Activated T-helper 2 cell treated with anti-CD3 and anti-CD28 coated beads, Interferon-gamma antibody, Interleukin-2, Interleukin-4, amounts not matched to agents 10 μg/mL and 5 μg/mL and 100 μg/mL, durations not matched to agents 14 hours and 24 hours and 36 hours (primary cell): ENCODE measurements around the gene HAPSTR1. TPM values are rescaled to one million over a fixed set of nuclear protein-coding genes. Genes with fewer than 3 reads are reported as not detected.
A peak's percentile ranks its signal among the peaks of the same experiment; 100 is the strongest.

ENCODE experiments used
- DNase-seq: peaks from one replicate; pipeline ENCODE4 v3.0.0; 2021; ENCODE audit warnings: low spot score
- H3K27ac Mint-ChIP-seq: one replicate; pipeline ENCODE4 v1.8.0; 2021; ENCODE audit warnings: mixed read lengths
- H3K27me3 Mint-ChIP-seq: one replicate; pipeline ENCODE4 v1.8.0; 2021; ENCODE audit warnings: low read depth, mixed read lengths
- H3K36me3 Mint-ChIP-seq: one replicate; pipeline ENCODE4 v1.8.0; 2021; ENCODE audit warnings: low read depth, mixed read lengths
- H3K4me1 Mint-ChIP-seq: one replicate; pipeline ENCODE4 v1.8.0; 2021; ENCODE audit warnings: low read depth, mixed read lengths
- H3K4me3 Mint-ChIP-seq: one replicate; pipeline ENCODE4 v1.8.0; 2021; ENCODE audit warnings: low read depth, mild to moderate bottlenecking, moderate library complexity, mixed read lengths
- H3K9me3 Mint-ChIP-seq: one replicate; pipeline ENCODE4 v1.8.0; 2021; ENCODE audit warnings: mixed read lengths
- intact Hi-C: fragments of 100-400 bp; cut with micrococcal nuclease; formaldehyde crosslinking; loops from one replicate; pipeline ENCODE4 v1.15.1; 2023
- total RNA-seq: library from RNA; stranded (reverse); gene quantifications from 2 replicates; pipeline ENCODE4 v1.2.3, GENCODE V29; 2022

Gene HAPSTR1
- total RNA-seq, 1 donor from 2014 or later = 54.5 TPM

DNA sequence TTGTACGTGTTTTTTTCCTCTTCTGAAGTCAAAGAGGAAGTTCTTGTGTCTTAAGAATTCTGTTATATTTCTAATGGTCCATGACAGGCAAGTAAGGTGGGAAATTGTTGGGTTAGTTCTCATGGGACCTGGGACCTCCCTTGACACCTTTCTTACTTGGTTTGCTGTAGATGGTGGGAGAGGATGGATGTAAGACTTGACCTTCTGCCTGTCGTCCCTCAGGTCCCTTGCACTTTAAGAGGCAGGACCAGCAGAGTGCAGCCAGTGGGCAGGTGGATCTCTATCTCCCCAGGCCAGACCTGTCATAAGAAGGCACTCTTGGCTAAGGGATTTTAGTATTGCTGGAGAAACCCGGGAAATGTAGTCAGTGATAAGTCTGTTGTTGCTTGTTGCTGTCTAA lies 12.1 kb downstream of the HAPSTR1 start:
- Mint-ChIP-seq H3K4me3 (no peak overlapping the region), H3K36me3 (peaks cover 93% of the 10 kb centered on the region), H3K27me3 (no peaks in the 10 kb centered on the region), H3K9me3 (no peaks in the 10 kb centered on the region), H3K27ac (peak overlapping the region; percentile 66), H3K4me1 (peaks cover 77% of the 10 kb centered on the region)
- no peak for DNase-seq
- intact Hi-C loops = no loop called here

DNA sequence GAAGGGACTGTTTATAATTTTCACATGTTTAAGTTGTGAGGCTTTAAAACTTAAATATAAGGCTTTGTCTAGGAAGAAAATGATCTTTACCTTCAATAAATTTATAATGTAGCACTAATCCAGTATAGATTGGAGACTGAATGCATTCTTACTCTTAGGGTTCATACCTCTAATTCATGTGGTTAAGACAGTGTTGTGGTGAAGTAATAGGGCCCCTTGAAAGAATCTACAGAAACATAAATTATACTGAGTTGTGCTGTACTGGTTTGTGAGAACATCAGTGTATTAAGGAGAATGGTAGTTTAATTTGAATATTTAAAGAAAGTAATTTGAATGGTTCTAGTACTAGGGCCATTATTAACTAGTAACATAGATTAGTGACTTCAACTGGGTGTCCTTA lies 13.7 kb downstream of the HAPSTR1 start:
- DNase-seq = no peak
- Mint-ChIP-seq H3K27me3 (no peaks in the 10 kb centered on the region), H3K9me3 (no peaks in the 10 kb centered on the region), H3K36me3 (peaks cover 96% of the 10 kb centered on the region), H3K4me1 (peaks cover 74% of the 10 kb centered on the region), H3K27ac (no peak overlapping the region), H3K4me3 (no peak overlapping the region)
- intact Hi-C loops = no loop called here

DNA sequence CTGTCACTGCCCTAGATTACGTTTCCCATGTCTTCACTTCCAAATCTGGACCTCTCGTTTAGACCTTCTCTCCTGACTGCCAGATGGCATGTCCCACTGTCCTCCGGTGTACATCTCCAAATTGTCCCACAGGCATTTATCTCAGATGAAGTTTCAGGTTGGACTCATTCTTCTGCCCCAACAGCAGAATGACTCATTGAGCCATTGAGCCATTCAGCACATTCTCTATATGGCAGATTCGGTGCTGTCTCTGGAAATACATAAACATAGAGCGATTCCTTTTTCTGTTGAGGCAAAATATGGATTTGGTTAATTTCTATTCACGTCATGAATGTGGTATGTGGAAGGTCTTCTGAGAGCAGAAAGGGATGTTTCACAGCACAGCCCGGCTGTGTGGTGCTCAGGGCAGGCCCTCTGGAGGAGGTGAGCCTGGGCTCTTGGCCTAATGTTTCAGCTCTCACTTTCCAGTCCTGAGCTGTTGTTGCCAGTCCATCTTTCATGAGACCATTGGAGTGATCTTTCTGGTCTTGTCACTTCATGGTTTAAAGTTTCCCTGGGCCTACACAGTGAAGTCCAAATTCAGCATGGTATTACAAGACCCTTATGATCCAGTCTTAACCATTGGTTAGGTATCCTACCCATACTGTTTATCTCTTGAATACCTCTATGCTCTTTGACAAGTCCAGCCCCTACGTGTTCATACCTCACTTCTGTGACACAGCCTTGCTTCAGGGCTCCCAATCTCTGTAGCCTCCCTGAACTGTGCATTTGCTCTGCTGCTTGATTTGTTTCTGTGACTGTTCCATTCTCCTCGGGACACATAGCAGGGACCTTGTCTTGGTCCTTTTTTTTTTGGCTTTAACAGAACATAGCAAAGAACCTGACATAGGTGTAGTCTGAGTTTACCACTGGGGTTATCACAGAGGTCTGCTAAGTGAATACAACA lies 15.9 kb downstream of the HAPSTR1 start:
- H3K4me3 Mint-ChIP-seq = no peak overlapping the region
- H3K27ac Mint-ChIP-seq = peak overlapping the region; percentile 72
- intact Hi-C loops = no loop called here
- no peak for DNase-seq
- H3K9me3 Mint-ChIP-seq = no peaks in the 10 kb centered on the region
- H3K4me1 Mint-ChIP-seq = peaks cover 67% of the 10 kb centered on the region
- peaks cover 90% of the 10 kb centered on the region for H3K36me3 Mint-ChIP-seq
- H3K27me3 Mint-ChIP-seq = no peaks in the 10 kb centered on the region

DNA sequence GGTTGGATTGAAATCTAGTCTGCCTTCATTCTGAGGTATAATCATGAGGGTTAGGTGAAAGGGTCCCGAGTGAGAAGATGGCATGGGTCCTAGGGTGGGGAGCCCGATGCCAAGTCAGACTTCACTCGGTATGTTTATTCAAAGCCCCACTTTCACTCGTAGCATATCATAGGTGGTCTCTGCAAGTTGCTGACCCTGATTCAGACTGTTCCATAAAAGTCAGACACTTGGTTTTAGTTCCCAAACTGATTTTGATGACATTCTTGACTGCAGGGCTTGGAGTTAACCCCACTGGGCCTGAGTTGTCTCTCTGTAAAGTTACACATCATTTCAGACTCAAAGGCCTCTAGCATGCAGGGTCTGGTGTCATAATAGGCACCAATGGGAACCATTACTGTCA lies 17.8 kb downstream of the HAPSTR1 start:
- Mint-ChIP-seq H3K36me3 (peaks cover 89% of the 10 kb centered on the region), H3K27me3 (no peaks in the 10 kb centered on the region), H3K4me1 (peaks cover 71% of the 10 kb centered on the region), H3K27ac (peak overlapping the region; percentile 57), H3K4me3 (no peak overlapping the region), H3K9me3 (no peaks in the 10 kb centered on the region)
- intact Hi-C loops = no loop called here
- DNase-seq = no peak

DNA sequence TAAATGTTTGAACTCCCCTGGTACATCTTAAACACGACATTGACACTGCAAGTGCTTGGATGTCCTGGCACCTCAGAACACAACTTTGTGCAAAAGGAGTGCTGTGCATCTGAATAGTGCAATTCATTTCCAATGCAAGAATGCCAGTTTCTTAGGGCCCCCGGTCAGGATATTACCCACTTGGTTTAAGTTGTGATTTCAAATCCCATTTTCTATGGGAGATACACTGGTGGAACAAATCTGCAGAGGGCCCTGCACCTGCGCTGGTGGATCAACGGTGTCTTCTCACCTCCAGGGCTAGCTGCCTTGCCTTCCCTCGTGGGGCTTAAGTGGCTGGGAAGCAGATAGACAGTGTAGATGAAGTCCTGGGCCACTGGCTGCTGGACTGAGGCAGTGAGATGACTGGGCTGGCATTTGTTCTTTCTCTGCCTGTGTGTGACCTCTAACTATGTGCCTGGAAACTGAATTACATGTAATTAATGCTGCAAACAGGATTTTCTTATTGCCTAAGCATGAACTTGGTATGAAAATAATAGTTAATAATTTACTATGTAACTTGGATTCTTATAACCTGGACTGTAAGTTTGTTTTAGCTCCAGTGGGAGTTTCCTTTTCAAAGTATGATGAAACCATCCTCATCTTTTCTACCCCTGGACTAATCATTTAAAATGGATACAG lies 20.9 kb downstream of the HAPSTR1 start:
- Mint-ChIP-seq H3K9me3 (no peaks in the 10 kb centered on the region), H3K27me3 (no peaks in the 10 kb centered on the region), H3K27ac (no peak overlapping the region), H3K4me1 (peaks cover 61% of the 10 kb centered on the region), H3K36me3 (peaks cover 90% of the 10 kb centered on the region), H3K4me3 (no peak overlapping the region)
- DNase-seq = no peak
- intact Hi-C loops = no loop called here

DNA sequence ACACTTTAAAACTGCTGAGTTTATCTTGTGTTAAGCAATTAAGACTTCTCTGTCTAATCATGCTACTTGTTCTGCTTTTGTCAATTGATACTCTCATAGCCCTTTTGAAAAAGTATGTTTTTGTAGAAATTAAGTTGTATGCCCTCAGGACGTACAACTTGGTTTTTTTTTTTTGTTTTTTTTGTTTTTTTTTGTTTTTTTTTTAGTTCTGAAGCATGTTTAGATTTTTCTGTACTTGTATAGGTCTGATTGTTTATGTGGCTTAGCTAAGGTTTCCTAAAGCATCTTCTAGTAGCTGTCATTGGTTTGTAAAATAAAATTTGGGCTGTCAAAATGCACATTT lies 21.4 kb downstream of the HAPSTR1 start:
- Mint-ChIP-seq H3K27ac (no peak overlapping the region), H3K4me3 (no peak overlapping the region), H3K9me3 (no peaks in the 10 kb centered on the region), H3K4me1 (peaks cover 61% of the 10 kb centered on the region), H3K36me3 (peaks cover 90% of the 10 kb centered on the region), H3K27me3 (no peaks in the 10 kb centered on the region)
- no peak for DNase-seq
- intact Hi-C loops = no loop called here

DNA sequence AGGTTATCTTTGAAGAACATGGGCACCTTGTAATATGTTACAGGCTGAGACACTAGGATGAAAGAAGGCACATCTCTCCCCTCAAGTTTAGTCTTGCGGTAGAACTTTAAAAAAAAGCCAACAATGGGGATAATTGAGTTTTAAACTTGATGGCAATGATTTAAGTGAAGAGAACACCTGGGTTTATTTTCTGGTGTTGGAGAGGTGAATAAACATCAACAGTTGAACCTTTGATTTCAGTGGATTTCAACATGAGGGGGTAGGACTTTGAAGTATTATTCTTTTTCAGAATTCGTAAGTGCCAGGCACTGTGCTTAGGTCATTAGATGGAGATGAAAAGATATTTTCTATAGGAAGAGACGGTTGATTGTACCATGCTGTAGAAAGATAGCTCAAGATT lies 22.3 kb downstream of the HAPSTR1 start:
- Mint-ChIP-seq H3K36me3 (peaks cover 91% of the 10 kb centered on the region), H3K27ac (peak overlapping the region; percentile 35), H3K4me3 (no peak overlapping the region), H3K27me3 (no peaks in the 10 kb centered on the region), H3K4me1 (peaks cover 57% of the 10 kb centered on the region), H3K9me3 (no peaks in the 10 kb centered on the region)
- no peak for DNase-seq
- intact Hi-C loops = no loop called here

DNA sequence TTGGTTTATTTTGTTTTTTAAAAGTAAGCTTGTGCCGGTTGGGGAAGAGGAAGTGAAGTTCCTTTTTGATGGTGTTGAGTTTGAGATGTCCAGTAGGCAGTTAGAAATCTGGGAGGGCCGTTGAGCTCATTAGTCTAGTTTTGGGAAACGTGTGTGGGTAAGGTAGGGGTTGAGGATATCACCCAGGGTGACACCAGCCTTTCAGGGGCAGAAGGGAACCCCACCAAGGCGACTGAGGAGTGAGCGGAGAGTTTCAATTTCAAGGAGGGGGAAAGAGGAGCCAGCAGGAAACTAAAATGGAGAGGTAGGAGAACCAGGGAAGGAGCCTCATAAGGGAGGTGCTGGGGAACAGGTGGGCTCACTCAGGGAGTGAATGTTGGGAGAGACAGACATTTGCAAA lies 22.7 kb downstream of the HAPSTR1 start:
- Mint-ChIP-seq H3K4me3 (no peak overlapping the region), H3K27ac (peak overlapping the region; percentile 35), H3K27me3 (no peaks in the 10 kb centered on the region), H3K4me1 (peaks cover 53% of the 10 kb centered on the region), H3K9me3 (no peaks in the 10 kb centered on the region), H3K36me3 (peaks cover 91% of the 10 kb centered on the region)
- DNase-seq = no peak
- intact Hi-C loops = no loop called here

DNA sequence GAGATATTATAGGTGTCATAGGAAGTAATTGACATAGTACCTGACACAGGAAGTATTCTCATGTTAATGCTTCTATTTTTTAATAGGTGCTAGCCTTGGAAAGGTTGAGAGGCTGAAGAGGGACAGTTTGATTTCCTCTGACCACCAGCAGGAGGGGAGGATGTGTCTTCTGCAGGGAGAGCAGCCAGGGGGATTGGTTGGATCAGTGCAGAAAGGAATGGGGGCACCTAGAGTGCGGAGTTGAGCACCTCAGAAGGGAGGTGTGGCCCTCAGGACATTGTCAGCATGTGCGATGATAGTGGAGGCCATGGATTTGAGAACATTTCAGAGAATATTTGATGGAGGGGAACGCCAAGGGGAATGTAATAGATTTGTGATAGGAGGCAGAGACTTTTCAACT lies 23.4 kb downstream of the HAPSTR1 start:
- Mint-ChIP-seq H3K4me1 (peaks cover 50% of the 10 kb centered on the region), H3K27me3 (no peaks in the 10 kb centered on the region), H3K27ac (peak overlapping the region; percentile 14), H3K9me3 (no peaks in the 10 kb centered on the region), H3K36me3 (peaks cover 88% of the 10 kb centered on the region), H3K4me3 (no peak overlapping the region)
- intact Hi-C loops = no loop called here
- DNase-seq = no peak

DNA sequence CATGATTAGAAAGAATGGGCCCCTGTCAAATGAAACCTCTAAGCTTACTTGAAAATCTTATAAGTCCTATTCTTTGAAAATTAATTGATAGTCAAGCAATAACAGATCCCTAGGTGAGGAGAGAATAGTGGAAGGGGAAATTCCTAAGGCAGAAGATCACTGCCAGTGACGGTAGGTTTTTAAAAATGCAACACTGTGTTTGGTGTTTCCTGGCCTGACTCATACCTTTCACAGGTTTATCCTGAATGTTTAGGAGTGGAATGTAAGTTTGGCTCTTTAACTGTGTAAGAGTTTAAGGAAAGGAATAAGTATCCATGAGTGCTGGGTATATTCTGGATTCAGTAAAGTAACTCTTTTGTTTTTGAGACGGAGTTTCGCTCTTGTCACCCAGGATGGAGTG lies 23.8 kb downstream of the HAPSTR1 start:
- Mint-ChIP-seq H3K4me1 (peaks cover 46% of the 10 kb centered on the region), H3K27ac (no peak overlapping the region), H3K27me3 (no peaks in the 10 kb centered on the region), H3K9me3 (no peaks in the 10 kb centered on the region), H3K4me3 (no peak overlapping the region), H3K36me3 (peaks cover 88% of the 10 kb centered on the region)
- intact Hi-C loops = no loop called here
- DNase-seq = no peak

DNA sequence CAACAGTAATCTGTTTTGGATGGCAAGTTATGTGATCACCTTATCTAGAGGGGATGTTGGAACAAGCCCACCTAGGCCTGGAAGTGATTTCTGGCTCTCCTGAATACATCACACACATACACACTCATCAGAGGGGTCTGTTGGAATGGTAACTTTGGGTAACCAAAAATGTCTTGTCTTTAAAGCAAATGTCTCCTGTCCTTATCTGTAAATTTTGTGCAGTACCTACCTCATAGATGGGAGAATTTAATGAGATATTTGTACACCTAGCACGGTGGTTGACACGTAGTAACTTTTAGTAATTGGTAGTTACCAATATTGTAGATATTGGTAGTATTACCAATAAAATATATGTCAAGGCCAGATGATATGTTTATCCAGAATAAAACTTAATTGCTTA lies 24.7 kb downstream of the HAPSTR1 start:
- intact Hi-C loops = no loop called here
- peaks cover 83% of the 10 kb centered on the region for H3K36me3 Mint-ChIP-seq
- no peaks in the 10 kb centered on the region for H3K9me3 Mint-ChIP-seq
- H3K4me1 Mint-ChIP-seq = peaks cover 38% of the 10 kb centered on the region
- no peak for DNase-seq
- H3K27me3 Mint-ChIP-seq = no peaks in the 10 kb centered on the region
- H3K27ac Mint-ChIP-seq = no peak overlapping the region
- H3K4me3 Mint-ChIP-seq = no peak overlapping the region

DNA sequence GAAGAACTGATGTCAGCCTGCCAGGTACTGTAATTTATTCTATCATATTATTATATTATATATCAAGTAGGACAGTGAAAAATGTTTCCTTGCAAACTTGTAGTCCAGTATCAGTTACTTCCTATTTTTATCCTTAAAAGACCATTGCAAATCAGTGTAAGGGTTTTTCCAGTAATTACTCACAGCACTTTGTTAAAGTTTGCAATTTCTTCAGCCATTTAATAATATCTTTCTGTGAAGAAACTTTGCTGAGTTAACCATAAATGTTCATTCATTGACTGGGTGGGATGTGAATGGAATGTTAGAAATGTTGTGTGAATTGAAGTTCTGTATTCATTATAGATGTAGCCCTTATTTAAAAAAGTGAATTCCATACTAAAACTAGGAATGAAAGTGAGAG lies 26.7 kb downstream of the HAPSTR1 start:
- Mint-ChIP-seq H3K4me3 (no peak overlapping the region), H3K4me1 (peaks cover 26% of the 10 kb centered on the region), H3K9me3 (no peaks in the 10 kb centered on the region), H3K27me3 (no peaks in the 10 kb centered on the region), H3K27ac (no peak overlapping the region), H3K36me3 (peaks cover 75% of the 10 kb centered on the region)
- no peak for DNase-seq
- intact Hi-C loops = no loop called here

DNA sequence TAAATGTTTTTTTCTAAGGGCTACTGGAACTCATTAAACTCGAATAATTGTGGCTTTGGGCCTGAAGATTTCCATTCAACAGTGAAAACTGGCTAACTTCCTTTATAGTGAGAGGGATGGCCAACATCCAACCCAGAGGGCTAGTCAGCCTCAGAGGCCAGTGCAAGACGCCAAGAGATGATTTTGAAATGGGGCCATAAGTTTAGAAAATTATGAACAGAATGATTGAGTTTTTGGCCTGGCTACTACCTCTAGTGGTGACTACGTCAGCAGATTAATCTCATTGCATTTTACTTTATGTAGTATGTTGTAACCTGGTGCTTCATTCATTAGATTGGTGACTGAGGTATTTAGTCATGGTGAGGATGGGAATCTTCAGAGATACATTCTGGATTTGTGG lies 28.4 kb downstream of the HAPSTR1 start:
- H3K27me3 Mint-ChIP-seq = no peaks in the 10 kb centered on the region
- DNase-seq = no peak

More for the DNA sequence above, 28.4 kb downstream of the HAPSTR1 start:
- Mint-ChIP-seq H3K4me1 (peaks cover 16% of the 10 kb centered on the region), H3K9me3 (no peaks in the 10 kb centered on the region), H3K36me3 (peaks cover 65% of the 10 kb centered on the region), H3K4me3 (no peak overlapping the region), H3K27ac (no peak overlapping the region)
- intact Hi-C loops = loop anchor here (10.0 kb wide), 1 partner anchor 465 kb away; no protein-coding TSS in a partner anchor
